Psoas muscle (tissue), 8 donors: Measurements from ENCODE around the gene CYP2F1. TPM values are rescaled to one million over a fixed set of nuclear protein-coding genes. Genes with fewer than 3 reads are reported as not detected.

Experiments
- ATAC-seq, 4 donors: fragments of 200-7000 bp; cut with Tn5 transposase; one replicate each; pipeline ENCODE4 v1.9.1; 2020; ENCODE audit warnings: moderate library complexity in 3 of 4, mild to moderate bottlenecking in 2 of 4
- DNase-seq, 2 donors: peaks; one replicate each; pipeline ENCODE4 v3.0.0-alpha.2; 2020
- H3K27ac ChIP-seq: fragments of 200-600 bp; one replicate; pipeline ENCODE4 v1.8.0; 2022
- H3K27me3 ChIP-seq, 3 donors: fragments of 200-600 bp in 1 of 3; one replicate each; pipeline versions ENCODE4 v1.6.1 to v1.8.0; 2013 to 2022; ENCODE audit warnings: low read length in 2 of 3, mild to moderate bottlenecking in 2 of 3, moderate library complexity in 1 of 3; ENCODE audit not compliant: insufficient read depth in 3 of 3
- H3K36me3 ChIP-seq, 2 donors: fragments of 200-600 bp in 1 of 2; one replicate each; pipeline versions ENCODE4 v1.6.1 to v1.8.0; 2013 to 2022; ENCODE audit warnings: low read depth in 1 of 2, mild to moderate bottlenecking in 1 of 2, moderate library complexity in 1 of 2; ENCODE audit not compliant: insufficient read depth in 1 of 2
- H3K4me1 ChIP-seq: fragments of 200-600 bp; one replicate; pipeline ENCODE4 v1.8.0; 2022
- H3K4me3 ChIP-seq: fragments of 200-600 bp; one replicate; pipeline ENCODE4 v1.8.0; 2022; ENCODE audit warnings: mild to moderate bottlenecking
- H3K9me3 ChIP-seq: fragments of 200-600 bp; one replicate; pipeline ENCODE4 v1.8.0; 2022
- WGBS, 3 donors: extraction: QIAGEN DNeasy Blood & Tissue Kit; methylation state at CpG; one replicate each; pipeline versions ENCODE4 v1.1.6 to v1.1.7; 2013; 5-methylcytosine and 5-hydroxymethylcytosine counted together
- intact Hi-C, 2 donors: fragments of 100-400 bp; cut with DNase I; formaldehyde crosslinking; loops; one replicate each; pipeline versions ENCODE4 v1.11.0 to v1.14.2; 2022
- polyA plus RNA-seq, 3 donors: library from polyadenylated mRNA; stranded (reverse); fragments of 200-250 nt; gene quantifications; one replicate each; pipeline ENCODE4 v1.2.3, GENCODE V29; 2013
- total RNA-seq, 4 donors: library from RNA; stranded (reverse); fragmentation: NEBNext Ultra II Directional in 2 of 4; extraction: Animal tissue kit (Norgen Biotek cat#: 25700) in 2 of 4; gene quantifications; one replicate each; pipeline versions ENCODE4 v1.2.1 to v1.2.4, GENCODE V29; 2021 to 2023
- TF ChIP-seq, protein P1 (sequence below): fragments of 200-600 bp; IDR thresholded peaks from one replicate; pipeline ENCODE4 v1.8.0; 2022; ENCODE audit warnings: antibody characterized with exemption
- donor health status: healthy with polysubstance abuse.
- donor health status: DM: no; HTN: no; CAD: no; lungs with moderate emphysema.
- donor health status: Bipolar disorder and iron deficiency.
- donor health status: healthy.
- donor health status: DM: yes; HTN: yes; CAD: no.
- donor health status: DM: no; HTN: no; CAD: no.
- donor health status: DM: no; HTN: no; CAD: no.
- donor health status: DM: yes; HTN: yes; CAD: no.

CYP2F1 gene
- total and polyA plus RNA-seq, 7 donors = not detected

DNA sequence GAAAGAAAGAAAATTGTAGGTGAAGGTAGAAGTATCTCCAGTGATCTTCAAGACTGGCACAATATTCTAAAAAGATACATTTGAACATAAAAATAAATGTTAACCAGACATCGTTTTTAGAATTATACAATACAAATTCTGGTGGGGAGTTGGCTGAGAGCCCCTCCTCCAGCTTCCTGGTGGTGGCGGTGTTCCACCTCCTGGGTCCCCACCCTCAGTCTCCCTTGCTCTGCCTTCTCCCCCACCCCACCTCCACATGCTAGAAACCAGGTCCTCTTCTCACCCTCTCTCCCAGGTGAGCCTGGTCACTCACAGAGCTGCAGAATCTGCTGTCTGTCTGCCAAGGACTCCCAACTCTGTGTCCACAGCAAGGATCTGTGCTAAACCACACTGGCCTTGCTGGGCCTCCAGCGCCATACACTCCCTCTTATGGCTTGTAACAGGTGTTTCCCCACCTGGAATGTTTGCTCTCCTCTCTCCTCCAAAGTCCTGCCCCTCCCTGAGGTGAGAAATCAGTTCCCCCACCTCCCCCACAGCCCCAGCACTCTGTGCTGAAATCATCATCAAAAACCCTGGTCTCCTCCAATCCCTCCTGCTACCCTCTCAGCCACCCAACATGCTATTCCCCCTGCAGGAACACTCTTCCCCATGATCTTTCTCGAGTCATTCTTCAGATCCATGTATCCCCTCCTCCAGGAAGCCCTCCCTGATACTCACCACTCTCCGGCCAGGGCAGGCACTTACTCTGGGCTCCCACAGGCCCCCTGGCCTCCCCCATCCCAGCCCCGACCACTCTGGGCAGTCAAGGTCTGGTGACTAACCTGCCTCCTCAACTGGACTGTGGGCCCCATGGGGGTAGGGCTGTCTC is 58.3 kb downstream of the CYP2F1 start:
- DNase-seq (no peak), ATAC-seq (no peak)
- Histone ChIP-seq H3K4me3 (no peak overlapping the region), H3K4me1 (no peaks in the 10 kb centered on the region), H3K27ac (no peak overlapping the region), H3K36me3 (no peaks in the 10 kb centered on the region), H3K9me3 (no peaks in the 10 kb centered on the region), H3K27me3 (peaks cover 0 to 6% (median 2%) of the 10 kb centered on the region in 3 donors)
- 53 to 64% (median 61%) methylated on average over 6 of the region's 6 CpGs for WGBS, 3 donors
- TF ChIP-seq, protein P1, sequence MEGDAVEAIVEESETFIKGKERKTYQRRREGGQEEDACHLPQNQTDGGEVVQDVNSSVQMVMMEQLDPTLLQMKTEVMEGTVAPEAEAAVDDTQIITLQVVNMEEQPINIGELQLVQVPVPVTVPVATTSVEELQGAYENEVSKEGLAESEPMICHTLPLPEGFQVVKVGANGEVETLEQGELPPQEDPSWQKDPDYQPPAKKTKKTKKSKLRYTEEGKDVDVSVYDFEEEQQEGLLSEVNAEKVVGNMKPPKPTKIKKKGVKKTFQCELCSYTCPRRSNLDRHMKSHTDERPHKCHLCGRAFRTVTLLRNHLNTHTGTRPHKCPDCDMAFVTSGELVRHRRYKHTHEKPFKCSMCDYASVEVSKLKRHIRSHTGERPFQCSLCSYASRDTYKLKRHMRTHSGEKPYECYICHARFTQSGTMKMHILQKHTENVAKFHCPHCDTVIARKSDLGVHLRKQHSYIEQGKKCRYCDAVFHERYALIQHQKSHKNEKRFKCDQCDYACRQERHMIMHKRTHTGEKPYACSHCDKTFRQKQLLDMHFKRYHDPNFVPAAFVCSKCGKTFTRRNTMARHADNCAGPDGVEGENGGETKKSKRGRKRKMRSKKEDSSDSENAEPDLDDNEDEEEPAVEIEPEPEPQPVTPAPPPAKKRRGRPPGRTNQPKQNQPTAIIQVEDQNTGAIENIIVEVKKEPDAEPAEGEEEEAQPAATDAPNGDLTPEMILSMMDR = no peak
- intact Hi-C loops = no loop called here

DNA sequence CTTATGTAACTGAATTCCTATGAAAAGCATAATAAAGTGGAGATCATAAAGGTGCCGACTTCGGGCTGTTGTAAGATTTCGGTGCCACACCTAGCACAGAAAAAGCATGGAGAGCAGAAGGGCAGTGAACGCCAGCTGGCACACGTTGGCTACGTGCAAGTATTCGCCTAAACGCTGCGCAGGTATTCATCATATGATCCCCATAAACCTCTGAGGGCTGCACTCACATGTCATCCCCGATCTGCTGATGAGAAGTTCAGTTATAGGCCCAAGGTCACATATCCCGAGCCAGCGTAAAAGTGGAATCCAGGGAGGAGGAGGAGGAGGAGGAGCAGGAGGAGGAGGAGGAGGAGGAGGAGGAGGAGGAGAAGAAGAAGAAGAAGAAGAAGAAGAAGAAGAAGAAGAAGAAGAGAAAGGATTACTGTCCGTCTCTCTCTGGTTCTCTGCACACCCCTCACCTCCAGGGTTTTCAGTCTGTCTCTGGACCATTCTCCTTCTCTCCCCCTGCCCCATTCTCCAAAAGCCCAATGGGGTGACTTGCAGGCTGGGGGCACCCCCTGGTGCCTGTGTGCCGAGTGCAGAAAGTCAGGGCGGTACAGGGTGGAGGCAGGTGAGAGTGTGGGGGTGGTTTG is 60.2 kb downstream of the CYP2F1 start:
- Histone ChIP-seq H3K9me3 (no peaks in the 10 kb centered on the region), H3K4me3 (no peak overlapping the region), H3K27me3 (peaks cover 0 to 2% (median 0%) of the 10 kb centered on the region in 3 donors), H3K27ac (no peak overlapping the region), H3K4me1 (no peaks in the 10 kb centered on the region), H3K36me3 (no peaks in the 10 kb centered on the region)
- DNase-seq = no peak
- ATAC-seq = no peak
- 82 to 90% (median 85%) methylated on average over 13 to 15 of the region's 15 CpGs for WGBS, 3 donors
- intact Hi-C loops = no loop called here
- TF ChIP-seq, protein P1 = no peak

DNA sequence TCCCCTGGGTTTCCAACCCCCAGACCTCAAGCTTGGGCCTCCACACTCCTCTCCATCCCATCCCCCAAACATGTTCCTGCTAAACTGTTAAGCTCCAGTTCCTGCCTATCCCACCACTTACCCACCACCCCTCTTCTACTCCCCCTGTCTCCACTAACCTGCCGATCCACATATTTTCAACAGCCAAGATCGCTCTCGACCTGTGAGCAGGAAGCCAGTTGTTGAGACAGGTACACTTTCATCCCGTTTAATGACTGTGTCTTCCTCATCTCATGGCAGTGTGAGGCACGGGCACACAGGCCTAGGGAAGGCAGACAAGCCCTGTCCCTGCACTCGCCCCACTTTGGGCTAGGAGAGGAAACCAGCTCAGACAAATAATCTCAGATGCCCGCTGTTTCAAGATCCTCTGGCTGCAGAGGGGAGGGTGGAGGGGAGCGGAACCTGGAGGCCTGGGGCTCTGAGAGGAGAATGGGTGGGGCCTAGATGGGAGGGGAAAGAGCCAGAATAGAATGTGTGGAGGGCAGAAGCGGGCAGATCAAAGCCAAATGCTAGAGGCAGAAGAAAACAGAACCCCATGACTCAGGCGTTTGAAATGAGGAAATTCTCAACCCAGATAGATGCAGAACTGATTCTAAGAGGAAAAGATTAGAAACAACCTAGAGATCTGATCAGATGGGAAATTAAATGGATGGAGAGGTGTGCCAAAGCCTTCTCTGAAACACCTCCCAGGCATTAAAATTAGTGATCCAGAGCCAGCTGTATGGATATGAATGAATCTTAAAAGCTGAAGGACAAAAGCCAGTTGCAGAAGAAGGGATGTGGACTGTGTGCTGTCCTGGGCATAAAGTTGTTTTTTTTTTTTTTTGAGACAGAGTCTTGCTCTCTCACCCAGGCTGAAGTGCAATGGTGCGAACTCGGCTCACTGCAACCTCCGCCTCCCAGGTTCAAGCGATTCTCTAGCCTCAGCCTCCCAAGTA is 61.9 kb downstream of the CYP2F1 start:
- Histone ChIP-seq H3K4me1 (no peaks in the 10 kb centered on the region), H3K4me3 (no peak overlapping the region), H3K9me3 (no peaks in the 10 kb centered on the region), H3K27ac (no peak overlapping the region), H3K27me3 (peaks cover 0 to 2% (median 0%) of the 10 kb centered on the region in 3 donors), H3K36me3 (no peaks in the 10 kb centered on the region)
- intact Hi-C loops = no loop called here
- DNase-seq (no peak), ATAC-seq (peak in 1 of 4 donors; percentile 46)
- 30 to 32% (median 31%) methylated on average over 14 of the region's 14 CpGs for WGBS, 3 donors
- TF ChIP-seq, protein P1 = no peak

Other genes starting within 250 kb of the CYP2F1 start
- under 1 TPM in 1 of 4 donors, not detected in 3; 0.71 TPM for gene CYP2A7, start 232.2 kb upstream of the CYP2F1 start, total RNA-seq
- gene CYP2A7, start 232.2 kb upstream of the CYP2F1 start, polyA plus RNA-seq = not detected
- gene CYP2B6, start 123.2 kb upstream of the CYP2F1 start, total RNA-seq = under 1 TPM in 1 of 4 donors, not detected in 3; 0.62 TPM
- gene CYP2B6, start 123.2 kb upstream of the CYP2F1 start, polyA plus RNA-seq = not detected
- not detected for gene CYP2A13, start 26.0 kb upstream of the CYP2F1 start, total RNA-seq
- not detected for gene CYP2A13, start 26.0 kb upstream of the CYP2F1 start, polyA plus RNA-seq
- gene CYP2S1, start 78.8 kb downstream of the CYP2F1 start, total RNA-seq = 1 to 10 TPM in 1 of 4 donors, under 1 TPM in 3; 0.27 to 1.1 (median 0.62) TPM
- gene CYP2S1, start 78.8 kb downstream of the CYP2F1 start, polyA plus RNA-seq = under 1 TPM; 0.10 to 0.56 (median 0.26) TPM
- 10 to 100 TPM in 2 of 4 donors, 1 to 10 TPM in 2; 8.4 to 13.6 (median 11.0) TPM for gene AXL, start 104.8 kb downstream of the CYP2F1 start, total RNA-seq
- gene AXL, start 104.8 kb downstream of the CYP2F1 start, polyA plus RNA-seq = 1 to 10 TPM; 3.3 to 4.4 (median 4.3) TPM
- 100 to 1,000 TPM in 2 of 4 donors, 10 to 100 TPM in 2; 82.2 to 129 (median 105) TPM for gene HNRNPUL1, start 149.9 kb downstream of the CYP2F1 start, total RNA-seq
- 10 to 100 TPM; 54.3 to 82.3 (median 69.2) TPM for gene HNRNPUL1, start 149.9 kb downstream of the CYP2F1 start, polyA plus RNA-seq
- 10 to 100 TPM; 15.5 to 25.7 (median 21.6) TPM for gene CCDC97, start 195.7 kb downstream of the CYP2F1 start, total RNA-seq
- 10 to 100 TPM; 13.7 to 23.7 (median 19.9) TPM for gene CCDC97, start 195.7 kb downstream of the CYP2F1 start, polyA plus RNA-seq
- 10 to 100 TPM in 2 of 4 donors, 1 to 10 TPM in 2; 8.2 to 10.8 (median 10.1) TPM for gene TGFB1, start 239.5 kb downstream of the CYP2F1 start, total RNA-seq
- 10 to 100 TPM in 1 of 3 donors, 1 to 10 TPM in 2; 2.8 to 10.5 (median 3.2) TPM for gene TGFB1, start 239.5 kb downstream of the CYP2F1 start, polyA plus RNA-seq
- gene B9D2, start 249.7 kb downstream of the CYP2F1 start, total RNA-seq = 1 to 10 TPM; 1.7 to 2.5 (median 2.0) TPM
- 10 to 100 TPM in 1 of 3 donors, 1 to 10 TPM in 2; 7.9 to 13.1 (median 9.3) TPM for gene B9D2, start 249.7 kb downstream of the CYP2F1 start, polyA plus RNA-seq